ENCODE data around the gene TLR9. TPM values are rescaled to one million over a fixed set of nuclear protein-coding genes. Genes with fewer than 3 reads are reported as not detected.

Gene TLR9
- total RNA-seq, 1 experiment from 2014 or later = not detected

DNA sequence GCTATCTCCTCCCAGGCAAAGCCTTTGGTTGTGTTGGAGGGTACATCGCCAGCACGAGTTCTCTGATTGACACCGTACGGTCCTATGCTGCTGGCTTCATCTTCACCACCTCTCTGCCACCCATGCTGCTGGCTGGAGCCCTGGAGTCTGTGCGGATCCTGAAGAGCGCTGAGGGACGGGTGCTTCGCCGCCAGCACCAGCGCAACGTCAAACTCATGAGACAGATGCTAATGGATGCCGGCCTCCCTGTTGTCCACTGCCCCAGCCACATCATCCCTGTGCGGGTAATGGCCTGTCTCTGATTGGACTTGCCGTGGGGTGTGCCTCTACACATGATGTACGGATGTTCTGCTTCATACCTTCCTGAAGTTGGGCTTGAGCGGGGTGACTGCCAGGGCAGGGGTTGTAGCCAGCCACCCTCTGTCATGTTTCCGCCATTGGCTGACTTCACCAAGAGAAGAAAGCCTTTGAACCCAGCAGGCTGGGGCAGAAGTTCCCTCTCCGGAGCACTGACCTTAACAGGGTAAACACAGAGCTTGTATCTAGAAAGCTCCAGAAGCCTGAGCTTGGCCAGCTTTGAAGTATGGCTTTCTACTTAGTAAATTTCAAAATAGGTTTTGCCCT, 14.1 kb downstream of the TLR9 start (continued):
- TF ChIP-seq PRRX2 (CRISPR knock-in tag; IDR thresholded peaks at IDR 0.05) (no peak), TP53 (CRISPR knock-in tag; IDR thresholded peaks at IDR 0.05) (no peak)

DNA sequence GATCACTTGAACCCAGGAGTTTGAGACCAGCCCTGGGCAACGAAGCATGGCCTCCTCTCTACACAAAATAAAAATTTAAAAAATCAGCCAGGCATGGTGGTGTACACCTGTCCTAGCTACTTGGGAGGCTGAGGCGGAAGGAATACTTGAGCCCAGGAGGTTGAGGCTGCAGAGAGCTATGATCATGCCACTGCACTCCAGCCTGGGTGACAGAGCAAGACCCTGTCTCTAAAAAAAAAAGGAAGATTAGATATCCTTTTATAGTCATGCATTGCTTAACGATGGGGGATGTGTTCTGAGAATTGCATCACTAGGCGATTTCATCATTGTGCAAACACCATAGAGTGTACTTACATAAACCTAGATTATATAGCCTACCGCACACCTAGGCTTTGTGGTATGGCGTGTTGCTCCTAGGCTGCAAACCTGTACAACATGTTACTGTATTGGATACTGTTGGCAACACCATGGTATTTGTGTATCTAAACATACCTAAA, 14.8 kb downstream of the TLR9 start:
- ATAC-seq = no peak
- no peak for DNase-seq (ENCODE audit: low spot score)
- H3K9me3 Mint-ChIP-seq = no peaks in the 10 kb centered on the region
- POLR2A ChIA-PET = no interaction called here
- H3K4me3 Mint-ChIP-seq = no peak overlapping the region
- peak; percentile 99 for TF ChIP-seq GABPB1 (CRISPR knock-in tag; IDR thresholded peaks at IDR 0.05)
- TF ChIP-seq, protein P1, sequence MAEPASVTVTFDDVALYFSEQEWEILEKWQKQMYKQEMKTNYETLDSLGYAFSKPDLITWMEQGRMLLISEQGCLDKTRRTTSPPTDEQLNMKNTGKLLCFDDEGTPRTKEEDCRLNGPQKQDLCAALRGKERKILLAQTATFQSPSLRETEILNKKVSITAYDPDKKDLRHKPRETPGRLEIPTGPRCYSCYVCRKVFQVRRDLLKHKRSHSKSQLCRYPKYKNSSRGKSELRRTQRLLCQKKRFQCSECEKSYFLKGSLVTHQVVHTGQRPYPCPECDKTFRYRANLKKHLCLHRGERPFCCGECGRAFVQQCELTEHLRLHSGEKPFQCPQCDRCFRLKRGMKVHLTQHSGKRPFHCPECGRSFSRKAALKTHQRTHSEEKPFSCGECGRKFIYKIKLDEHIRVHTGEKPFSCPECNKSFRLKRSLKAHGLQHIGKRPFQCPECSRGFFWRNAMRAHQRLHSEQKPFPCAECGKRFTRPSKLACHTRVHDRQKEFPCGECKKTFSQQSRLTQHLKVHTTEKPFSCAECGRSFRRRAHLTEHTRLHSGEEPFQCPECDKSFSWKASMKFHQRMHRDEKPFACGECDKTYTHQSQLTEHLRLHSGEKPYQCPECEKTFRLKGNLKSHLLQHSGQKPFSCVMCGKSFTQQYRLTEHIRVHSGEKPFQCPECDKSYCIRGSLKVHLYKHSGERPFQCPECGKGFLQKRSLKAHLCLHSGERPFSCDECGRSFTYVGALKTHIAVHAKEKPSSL (CRISPR knock-in tag; conservative IDR thresholded peaks at IDR 0.05) = no peak
- H3K27ac Mint-ChIP-seq = no peak overlapping the region
- CTCF ChIA-PET = interaction anchor here (3.4 kb wide), 1 partner anchor 10 kb away, joined by 21 read pairs; no protein-coding TSS in a partner anchor
- H3K4me1 Mint-ChIP-seq = no peaks in the 10 kb centered on the region
- no peaks in the 10 kb centered on the region for H3K27me3 Mint-ChIP-seq (ENCODE audit: low read depth)
- peaks cover 94% of the 10 kb centered on the region for H3K36me3 Mint-ChIP-seq

DNA sequence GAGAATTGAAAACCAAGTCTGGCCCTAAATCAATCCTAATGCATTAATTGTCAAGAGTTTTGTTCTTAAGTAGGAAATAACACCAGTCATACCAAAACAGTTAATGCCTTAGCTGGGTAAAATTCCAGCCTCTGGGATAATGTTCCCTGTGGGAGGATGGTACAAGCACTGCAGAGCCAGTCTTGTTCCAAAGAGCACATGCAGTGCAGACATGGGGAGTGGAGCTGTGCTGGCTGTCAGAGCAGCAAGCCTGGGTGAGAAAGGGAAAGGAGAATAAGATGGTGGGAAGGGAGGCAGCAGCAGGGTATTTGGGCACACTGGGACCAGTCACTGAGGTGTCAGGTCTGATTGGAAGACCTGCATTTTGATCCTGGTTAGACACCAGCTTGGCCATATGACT, 15.4 kb downstream of the TLR9 start:
- ChIA-PET CTCF (interaction anchor here (0.5 to 3.4 kb wide), 2 partner anchors 10 to 123 kb away, joined by 3 to 21 read pairs; no protein-coding TSS in a partner anchor), POLR2A (no interaction called here)
- Mint-ChIP-seq H3K27ac (no peak overlapping the region), H3K36me3 (peaks cover 94% of the 10 kb centered on the region), H3K27me3 (ENCODE audit: low read depth) (no peaks in the 10 kb centered on the region), H3K4me3 (no peak overlapping the region), H3K9me3 (no peaks in the 10 kb centered on the region), H3K4me1 (no peaks in the 10 kb centered on the region)
- ATAC-seq (no peak), DNase-seq (ENCODE audit: low spot score) (no peak)
- TF ChIP-seq FOXP1 (CRISPR knock-in tag; IDR thresholded peaks at IDR 0.05; ENCODE audit: borderline replicate concordance) (no peak), ZBTB21 (CRISPR knock-in tag; IDR thresholded peaks at IDR 0.05; ENCODE audit: borderline replicate concordance) (no peak), ZNF423 (CRISPR knock-in tag; IDR thresholded peaks at IDR 0.05) (no peak), TP53 (CRISPR knock-in tag; IDR thresholded peaks at IDR 0.05) (no peak), ATF1 (CRISPR knock-in tag; IDR thresholded peaks at IDR 0.05) (no peak), OVOL2 (CRISPR knock-in tag; IDR thresholded peaks at IDR 0.05; ENCODE audit: borderline replicate concordance) (no peak), KAT7 (CRISPR knock-in tag; IDR thresholded peaks at IDR 0.05; ENCODE audit: borderline replicate concordance) (no peak), ZNF396 (CRISPR knock-in tag; IDR thresholded peaks at IDR 0.05; ENCODE audit: borderline replicate concordance) (no peak), ETV6 (CRISPR knock-in tag; IDR thresholded peaks at IDR 0.05) (no peak), MXD4 (CRISPR knock-in tag; IDR thresholded peaks at IDR 0.05; ENCODE audit: borderline replicate concordance) (no peak)
- TF ChIP-seq, protein P2, sequence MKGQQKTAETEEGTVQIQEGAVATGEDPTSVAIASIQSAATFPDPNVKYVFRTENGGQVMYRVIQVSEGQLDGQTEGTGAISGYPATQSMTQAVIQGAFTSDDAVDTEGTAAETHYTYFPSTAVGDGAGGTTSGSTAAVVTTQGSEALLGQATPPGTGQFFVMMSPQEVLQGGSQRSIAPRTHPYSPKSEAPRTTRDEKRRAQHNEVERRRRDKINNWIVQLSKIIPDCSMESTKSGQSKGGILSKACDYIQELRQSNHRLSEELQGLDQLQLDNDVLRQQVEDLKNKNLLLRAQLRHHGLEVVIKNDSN (CRISPR knock-in tag; IDR thresholded peaks at IDR 0.05) = no peak
- TF ChIP-seq, protein P3, sequence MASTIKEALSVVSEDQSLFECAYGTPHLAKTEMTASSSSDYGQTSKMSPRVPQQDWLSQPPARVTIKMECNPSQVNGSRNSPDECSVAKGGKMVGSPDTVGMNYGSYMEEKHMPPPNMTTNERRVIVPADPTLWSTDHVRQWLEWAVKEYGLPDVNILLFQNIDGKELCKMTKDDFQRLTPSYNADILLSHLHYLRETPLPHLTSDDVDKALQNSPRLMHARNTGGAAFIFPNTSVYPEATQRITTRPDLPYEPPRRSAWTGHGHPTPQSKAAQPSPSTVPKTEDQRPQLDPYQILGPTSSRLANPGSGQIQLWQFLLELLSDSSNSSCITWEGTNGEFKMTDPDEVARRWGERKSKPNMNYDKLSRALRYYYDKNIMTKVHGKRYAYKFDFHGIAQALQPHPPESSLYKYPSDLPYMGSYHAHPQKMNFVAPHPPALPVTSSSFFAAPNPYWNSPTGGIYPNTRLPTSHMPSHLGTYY (CRISPR knock-in tag; IDR thresholded peaks at IDR 0.05) = no peak
- TF ChIP-seq, protein P1 (CRISPR knock-in tag; conservative IDR thresholded peaks at IDR 0.05) = no peak
- TF ChIP-seq, protein P4, sequence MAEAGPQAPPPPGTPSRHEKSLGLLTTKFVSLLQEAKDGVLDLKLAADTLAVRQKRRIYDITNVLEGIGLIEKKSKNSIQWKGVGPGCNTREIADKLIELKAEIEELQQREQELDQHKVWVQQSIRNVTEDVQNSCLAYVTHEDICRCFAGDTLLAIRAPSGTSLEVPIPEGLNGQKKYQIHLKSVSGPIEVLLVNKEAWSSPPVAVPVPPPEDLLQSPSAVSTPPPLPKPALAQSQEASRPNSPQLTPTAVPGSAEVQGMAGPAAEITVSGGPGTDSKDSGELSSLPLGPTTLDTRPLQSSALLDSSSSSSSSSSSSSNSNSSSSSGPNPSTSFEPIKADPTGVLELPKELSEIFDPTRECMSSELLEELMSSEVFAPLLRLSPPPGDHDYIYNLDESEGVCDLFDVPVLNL (CRISPR knock-in tag; IDR thresholded peaks at IDR 0.05; ENCODE audit: borderline replicate concordance, low read depth) = no peak
- TF ChIP-seq, protein P5, sequence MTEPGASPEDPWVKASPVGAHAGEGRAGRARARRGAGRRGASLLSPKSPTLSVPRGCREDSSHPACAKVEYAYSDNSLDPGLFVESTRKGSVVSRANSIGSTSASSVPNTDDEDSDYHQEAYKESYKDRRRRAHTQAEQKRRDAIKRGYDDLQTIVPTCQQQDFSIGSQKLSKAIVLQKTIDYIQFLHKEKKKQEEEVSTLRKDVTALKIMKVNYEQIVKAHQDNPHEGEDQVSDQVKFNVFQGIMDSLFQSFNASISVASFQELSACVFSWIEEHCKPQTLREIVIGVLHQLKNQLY (CRISPR knock-in tag; IDR thresholded peaks at IDR 0.05) = no peak
- TF ChIP-seq, protein P6, sequence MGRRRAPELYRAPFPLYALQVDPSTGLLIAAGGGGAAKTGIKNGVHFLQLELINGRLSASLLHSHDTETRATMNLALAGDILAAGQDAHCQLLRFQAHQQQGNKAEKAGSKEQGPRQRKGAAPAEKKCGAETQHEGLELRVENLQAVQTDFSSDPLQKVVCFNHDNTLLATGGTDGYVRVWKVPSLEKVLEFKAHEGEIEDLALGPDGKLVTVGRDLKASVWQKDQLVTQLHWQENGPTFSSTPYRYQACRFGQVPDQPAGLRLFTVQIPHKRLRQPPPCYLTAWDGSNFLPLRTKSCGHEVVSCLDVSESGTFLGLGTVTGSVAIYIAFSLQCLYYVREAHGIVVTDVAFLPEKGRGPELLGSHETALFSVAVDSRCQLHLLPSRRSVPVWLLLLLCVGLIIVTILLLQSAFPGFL (CRISPR knock-in tag; IDR thresholded peaks at IDR 0.05; ENCODE audit: borderline replicate concordance) = no peak
- TF ChIP-seq, protein P7, sequence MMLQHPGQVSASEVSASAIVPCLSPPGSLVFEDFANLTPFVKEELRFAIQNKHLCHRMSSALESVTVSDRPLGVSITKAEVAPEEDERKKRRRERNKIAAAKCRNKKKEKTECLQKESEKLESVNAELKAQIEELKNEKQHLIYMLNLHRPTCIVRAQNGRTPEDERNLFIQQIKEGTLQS (CRISPR knock-in tag; conservative IDR thresholded peaks at IDR 0.05) = no peak
